C4-2B (cell line): Measurements from ENCODE around the gene MAP2K2.

ENCODE experiments used
- CTCF ChIP-seq: fragments of 450-650 bp; conservative IDR thresholded peaks from 2 replicates; pipeline ENCODE4 v1.5.1; 2017; ENCODE audit warnings: mild to moderate bottlenecking
- ZFX ChIP-seq: fragments of 450-650 bp; IDR thresholded peaks from 2 replicates; pipeline ENCODE4 v1.6.1; 2017

GRCh38 chr19:4151623-4152022 lies 27.7 kb upstream of the MAP2K2 start:
- TF ChIP-seq CTCF, result no peak
- TF ChIP-seq ZFX, result no peak
